Karpas-422 (cell line): ENCODE measurements around the gene CHD1. TPM values are rescaled to one million over a fixed set of nuclear protein-coding genes. Genes with fewer than 3 reads are reported as not detected.

Source experiments
- DNase-seq: peaks from one replicate; pipeline ENCODE4 v3.0.0-alpha.2; 2015
- H2AFZ ChIP-seq: fragments of 200-600 bp; sonication (generic); 2 replicates; pipeline ENCODE4 v1.6.1; 2014; ENCODE audit warnings: antibody characterized with exemption, low read length, mixed read lengths
- H3K27ac ChIP-seq: fragments of 200-600 bp; sonication (generic); 2 replicates; pipeline ENCODE4 v1.5.1; 2014; ENCODE audit warnings: mild to moderate bottlenecking, low read length, moderate library complexity
- H3K27me3 ChIP-seq: fragments of 200-600 bp; sonication (generic); 2 replicates; pipeline ENCODE4 v1.6.1; 2014; ENCODE audit warnings: low read length, mixed read lengths
- H3K36me3 ChIP-seq: fragments of 200-600 bp; sonication (generic); 2 replicates; pipeline ENCODE4 v1.6.1; 2014; ENCODE audit warnings: low read length, mixed read lengths; ENCODE audit not compliant: insufficient read depth
- H3K4me1 ChIP-seq: fragments of 200-600 bp; sonication (generic); 2 replicates; pipeline ENCODE4 v1.6.1; 2014; ENCODE audit warnings: mild to moderate bottlenecking, low read length, mixed read lengths
- H3K4me2 ChIP-seq: fragments of 200-600 bp; sonication (generic); 2 replicates; pipeline ENCODE4 v1.6.1; 2014; ENCODE audit warnings: low read length, low read depth, mild to moderate bottlenecking; ENCODE audit not compliant: poor library complexity, severe bottlenecking
- H3K4me3 ChIP-seq: fragments of 200-600 bp; sonication (generic); 2 replicates; pipeline ENCODE4 v1.5.1; 2014; ENCODE audit warnings: mild to moderate bottlenecking, antibody characterized with exemption, low read length, mixed read lengths
- H3K79me2 ChIP-seq: fragments of 200-600 bp; sonication (generic); 2 replicates; pipeline ENCODE4 v1.6.1; 2014; ENCODE audit warnings: mild to moderate bottlenecking, low read length, mixed read lengths
- H3K9ac ChIP-seq: fragments of 200-600 bp; sonication (generic); 2 replicates; pipeline ENCODE4 v1.6.0; 2014; ENCODE audit warnings: low read length
- H3K9me2 ChIP-seq: fragments of 200-600 bp; sonication (generic), shearing (Covaris generic); replicated peaks from 2 replicates; pipeline ENCODE4 v1.6.0; 2014; ENCODE audit warnings: mild to moderate bottlenecking, low read length, moderate library complexity; ENCODE audit not compliant: insufficient read depth
- H3K9me3 ChIP-seq: fragments of 300-700, 200-600 bp; sonication (generic); 2 replicates; pipeline ENCODE4 v1.6.1; 2014; ENCODE audit warnings: low read length, mixed read lengths
- H4K20me1 ChIP-seq: fragments of 200-600 bp; sonication (generic); 2 replicates; pipeline ENCODE4 v1.6.1; 2014; ENCODE audit warnings: mild to moderate bottlenecking, antibody characterized with exemption, low read length, low read depth; ENCODE audit not compliant: insufficient read depth
- total RNA-seq: library from RNA; depleted of rRNA; stranded (reverse); fragments of >200 nt; shearing (Covaris generic); gene quantifications from 2 replicates; pipeline ENCODE4 v1.2.3, GENCODE V29; 2014; ENCODE audit warnings: low replicate concordance

Gene CHD1
- total RNA-seq, 1 experiment from 2014 or later = 61.2 TPM

DNA sequence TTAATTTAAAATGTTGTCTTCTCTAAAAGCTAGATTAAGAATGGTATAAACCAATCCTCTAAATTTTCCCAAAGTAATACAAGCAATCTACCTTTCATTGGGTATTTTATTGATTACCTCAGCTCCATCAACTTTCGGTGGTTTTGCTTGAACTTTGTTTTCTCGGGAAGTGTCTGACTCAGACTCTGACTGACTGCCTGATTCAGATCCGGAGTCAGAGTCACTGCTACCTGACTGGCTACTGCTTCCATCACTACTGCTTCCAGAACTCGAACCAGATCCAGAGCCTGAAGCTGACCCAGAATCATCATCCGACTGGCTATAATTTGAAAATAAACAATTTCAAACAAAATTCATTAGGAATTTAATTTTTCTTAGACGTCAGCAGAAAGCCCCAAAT is 24.0 kb downstream of the CHD1 start:
- H3K79me2 ChIP-seq = peaks cover 76% of the 10 kb centered on the region

DNA sequence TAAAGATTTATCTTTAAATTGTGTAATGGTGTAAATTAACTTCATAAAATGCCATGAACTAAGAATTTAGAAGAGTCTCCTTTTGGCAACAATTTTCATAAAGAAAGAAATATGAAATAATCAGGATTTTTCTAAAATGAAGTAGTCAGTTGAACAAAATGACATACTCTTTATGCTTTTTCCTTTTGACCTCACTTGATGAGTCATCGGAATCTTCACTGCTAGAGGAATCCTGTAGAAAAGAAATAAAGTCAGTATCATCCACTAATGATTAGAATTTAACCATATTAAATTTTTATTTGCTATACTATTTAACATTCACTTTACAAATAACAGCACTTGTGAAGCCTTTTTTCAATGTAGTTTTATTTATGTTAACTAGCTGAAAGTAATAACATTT is 26.1 kb downstream of the CHD1 start:
- no peak for DNase-seq
- H3K36me3 ChIP-seq = peaks cover 59% of the 10 kb centered on the region
- peaks cover 58% of the 10 kb centered on the region for H3K79me2 ChIP-seq

More for the DNA sequence above, 24.0 kb downstream of the CHD1 start:
- H3K9me3 ChIP-seq = no peaks in the 10 kb centered on the region
- no peak overlapping the region for H3K9ac ChIP-seq
- no peaks in the 10 kb centered on the region for H3K9me2 ChIP-seq
- H3K27me3 ChIP-seq = no peaks in the 10 kb centered on the region
- H3K4me1 ChIP-seq = peaks cover 3% of the 10 kb centered on the region; the same call in 1 of the 2 replicates
- H4K20me1 ChIP-seq = peaks cover 9% of the 10 kb centered on the region; the same call in 1 of the 2 replicates
- DNase-seq = no peak
- no peak overlapping the region for H2AFZ ChIP-seq
- H3K4me2 ChIP-seq = no peak overlapping the region
- no peak overlapping the region for H3K4me3 ChIP-seq
- no peak overlapping the region for H3K27ac ChIP-seq
- H3K36me3 ChIP-seq = peaks cover 47% of the 10 kb centered on the region

DNA sequence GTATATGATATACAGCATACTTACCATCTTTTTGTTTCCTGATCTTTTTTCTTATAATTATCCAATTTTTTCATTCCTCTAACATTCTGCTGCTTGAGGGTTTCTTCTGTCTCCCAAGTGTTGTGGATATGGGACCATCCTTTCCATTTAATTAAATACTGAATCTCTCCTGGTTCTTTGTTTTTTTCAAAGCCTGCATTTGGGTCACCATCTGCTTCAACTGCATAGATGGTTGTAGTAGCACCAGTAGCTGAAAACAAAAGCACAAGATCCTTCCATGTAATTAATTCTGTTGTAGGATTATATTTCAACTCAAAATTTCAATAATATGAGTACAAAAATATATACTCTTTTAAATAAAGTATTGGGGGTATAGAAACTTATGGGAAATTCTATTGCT is 29.4 kb downstream of the CHD1 start:
- Histone ChIP-seq H3K9me3 (no peaks in the 10 kb centered on the region), H3K9ac (no peak overlapping the region), H3K79me2 (peaks cover 37% of the 10 kb centered on the region), H3K9me2 (no peaks in the 10 kb centered on the region), H3K27me3 (no peaks in the 10 kb centered on the region), H3K4me1 (no peaks in the 10 kb centered on the region), H3K27ac (no peak overlapping the region), H3K4me2 (no peak overlapping the region), H2AFZ (no peak overlapping the region), H3K36me3 (peaks cover 72% of the 10 kb centered on the region), H4K20me1 (0 out of 2 replicates have a peak, but pooled peaks cover 5% of the 10 kb centered on the region), H3K4me3 (no peak overlapping the region)
- no peak for DNase-seq

More for the DNA sequence above, 26.1 kb downstream of the CHD1 start:
- Histone ChIP-seq H4K20me1 (no peaks in the 10 kb centered on the region; the same call in 1 of the 2 replicates), H3K9me2 (no peaks in the 10 kb centered on the region), H3K4me3 (no peak overlapping the region), H3K27me3 (no peaks in the 10 kb centered on the region), H3K4me1 (no peaks in the 10 kb centered on the region), H2AFZ (no peak overlapping the region), H3K27ac (no peak overlapping the region), H3K4me2 (no peak overlapping the region), H3K9ac (no peak overlapping the region), H3K9me3 (no peaks in the 10 kb centered on the region)

DNA sequence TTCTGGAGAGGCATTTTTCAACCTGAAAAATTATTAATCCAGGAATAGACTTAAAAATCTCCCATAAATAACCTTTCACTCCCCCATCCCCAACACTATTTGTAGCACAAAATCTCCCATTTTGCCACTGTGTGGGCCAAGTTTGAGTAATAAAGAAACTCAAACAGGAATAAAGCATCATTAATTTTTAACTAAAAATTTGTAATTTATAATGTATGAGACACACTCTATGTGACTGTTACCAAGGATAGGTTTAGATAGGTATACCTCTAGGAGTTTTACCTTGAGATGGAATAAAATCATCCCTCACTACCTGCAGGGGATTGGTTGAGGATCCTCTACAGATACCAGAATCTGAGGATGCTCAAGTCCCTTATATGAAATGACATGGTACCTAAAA is 30.1 kb downstream of the CHD1 start:
- Histone ChIP-seq H3K9me3 (no peaks in the 10 kb centered on the region), H3K36me3 (peaks cover 71% of the 10 kb centered on the region), H3K9ac (no peak overlapping the region), H3K4me1 (no peaks in the 10 kb centered on the region), H2AFZ (no peak overlapping the region), H3K4me3 (no peak overlapping the region), H3K27me3 (no peaks in the 10 kb centered on the region), H3K27ac (no peak overlapping the region), H4K20me1 (peaks cover 5% of the 10 kb centered on the region; the same call in 1 of the 2 replicates), H3K79me2 (peaks cover 34% of the 10 kb centered on the region), H3K4me2 (no peak overlapping the region), H3K9me2 (no peaks in the 10 kb centered on the region)
- DNase-seq = no peak

DNA sequence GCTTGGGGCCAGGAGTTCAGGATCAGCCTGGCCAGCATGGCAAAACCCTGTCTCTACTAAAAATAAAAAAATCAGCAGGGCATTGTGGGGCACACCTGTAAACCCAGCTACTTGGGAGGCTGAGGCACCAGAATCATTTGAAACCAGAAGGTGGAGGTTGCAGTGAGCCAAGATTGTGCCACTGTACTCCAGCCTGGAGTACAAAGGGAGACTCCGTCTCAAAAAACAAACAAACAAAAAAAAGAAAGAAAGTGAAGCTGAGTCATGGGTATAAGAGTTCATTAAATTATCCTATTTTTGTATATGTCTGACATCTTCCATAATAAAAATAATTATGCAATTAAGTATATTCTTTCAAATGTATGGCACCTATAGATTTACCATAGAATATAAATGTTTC is 37.2 kb downstream of the CHD1 start:
- Histone ChIP-seq H3K4me2 (no peak overlapping the region), H3K36me3 (peaks cover 76% of the 10 kb centered on the region), H3K9me2 (no peaks in the 10 kb centered on the region), H3K27ac (no peak overlapping the region), H4K20me1 (peaks cover 5% of the 10 kb centered on the region; the same call in 1 of the 2 replicates), H3K9me3 (no peaks in the 10 kb centered on the region), H3K27me3 (no peaks in the 10 kb centered on the region), H3K79me2 (peaks cover 41% of the 10 kb centered on the region), H3K9ac (no peak overlapping the region), H3K4me1 (no peaks in the 10 kb centered on the region), H3K4me3 (no peak overlapping the region), H2AFZ (no peak overlapping the region)
- DNase-seq = no peak

DNA sequence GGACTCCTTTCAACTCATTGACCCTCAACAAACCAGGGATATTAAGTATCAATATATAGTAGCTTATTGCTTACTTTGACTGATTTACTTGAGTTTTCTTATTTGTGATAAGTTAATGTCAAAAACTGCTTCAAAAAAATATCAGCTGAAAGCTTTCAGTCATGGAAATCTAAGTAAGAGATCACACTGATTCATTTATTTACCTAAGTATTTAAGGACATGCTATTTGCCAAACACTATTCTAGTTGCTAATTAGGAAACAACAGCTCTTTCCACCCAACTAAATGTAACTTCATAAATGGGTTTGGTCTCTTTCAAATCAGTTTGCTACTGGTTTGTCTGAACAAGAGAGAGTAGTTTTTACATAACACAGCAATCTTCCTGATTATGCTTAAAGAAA is 48.2 kb downstream of the CHD1 start:
- Histone ChIP-seq H3K9me2 (no peaks in the 10 kb centered on the region), H3K9me3 (no peaks in the 10 kb centered on the region), H3K4me3 (no peak overlapping the region), H3K9ac (no peak overlapping the region), H3K27ac (no peak overlapping the region), H4K20me1 (no peaks in the 10 kb centered on the region), H3K4me2 (no peak overlapping the region), H3K36me3 (peaks cover 71% of the 10 kb centered on the region), H3K4me1 (no peaks in the 10 kb centered on the region), H3K79me2 (peaks cover 32% of the 10 kb centered on the region), H2AFZ (no peak overlapping the region), H3K27me3 (no peaks in the 10 kb centered on the region)
- DNase-seq = no peak

DNA sequence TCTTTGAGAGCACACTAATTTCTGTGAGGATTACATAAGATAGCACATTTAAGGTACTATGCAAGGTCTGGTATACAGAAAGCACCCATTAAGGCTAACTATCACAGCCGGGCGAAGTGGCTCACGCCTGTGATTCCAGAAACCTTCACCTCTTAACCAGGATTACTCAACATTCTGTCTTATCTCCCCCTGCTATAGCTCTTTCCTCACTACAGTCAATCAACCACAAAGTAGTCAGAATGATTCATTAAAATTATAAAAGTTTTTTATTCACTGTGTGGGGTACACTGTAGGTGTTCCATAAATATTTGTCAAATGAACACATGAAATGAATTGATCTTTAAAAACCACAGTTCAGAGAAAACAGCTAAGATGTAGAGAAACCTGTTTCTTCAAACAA is 48.7 kb downstream of the CHD1 start:
- no peak overlapping the region for H2AFZ ChIP-seq
- H3K4me3 ChIP-seq = no peak overlapping the region
- peaks cover 75% of the 10 kb centered on the region for H3K36me3 ChIP-seq
- H3K9me2 ChIP-seq = no peaks in the 10 kb centered on the region
- H4K20me1 ChIP-seq = no peaks in the 10 kb centered on the region
- peaks cover 32% of the 10 kb centered on the region for H3K79me2 ChIP-seq
- H3K27me3 ChIP-seq = no peaks in the 10 kb centered on the region
- H3K4me2 ChIP-seq = no peak overlapping the region
- no peak overlapping the region for H3K9ac ChIP-seq
- no peaks in the 10 kb centered on the region for H3K4me1 ChIP-seq
- DNase-seq = no peak
- no peaks in the 10 kb centered on the region for H3K9me3 ChIP-seq
- no peak overlapping the region for H3K27ac ChIP-seq

DNA sequence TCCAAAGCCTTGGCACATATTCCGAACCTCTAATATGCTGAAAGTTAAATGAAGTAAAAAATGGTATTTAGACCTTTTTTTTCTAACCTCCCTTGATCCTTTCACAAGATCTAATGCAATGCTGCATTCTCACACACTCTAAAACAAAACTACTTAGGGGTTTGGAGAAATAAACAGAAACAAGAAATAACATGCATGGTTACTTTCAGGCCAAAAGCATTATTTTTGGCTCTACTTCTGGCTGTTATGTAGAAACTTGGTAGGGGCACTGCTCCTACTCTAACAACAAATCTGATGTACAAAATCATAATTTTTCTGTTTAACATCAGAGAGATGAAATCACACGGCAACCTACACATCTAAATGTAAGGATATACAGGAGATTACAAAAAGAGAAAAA is 51.2 kb downstream of the CHD1 start:
- Histone ChIP-seq H4K20me1 (no peaks in the 10 kb centered on the region), H3K27me3 (no peaks in the 10 kb centered on the region), H3K9ac (no peak overlapping the region), H3K79me2 (peaks cover 32% of the 10 kb centered on the region), H2AFZ (no peak overlapping the region), H3K36me3 (peaks cover 91% of the 10 kb centered on the region), H3K4me3 (no peak overlapping the region), H3K4me2 (no peak overlapping the region), H3K9me2 (no peaks in the 10 kb centered on the region), H3K9me3 (no peaks in the 10 kb centered on the region), H3K4me1 (no peaks in the 10 kb centered on the region), H3K27ac (no peak overlapping the region)
- no peak for DNase-seq

DNA sequence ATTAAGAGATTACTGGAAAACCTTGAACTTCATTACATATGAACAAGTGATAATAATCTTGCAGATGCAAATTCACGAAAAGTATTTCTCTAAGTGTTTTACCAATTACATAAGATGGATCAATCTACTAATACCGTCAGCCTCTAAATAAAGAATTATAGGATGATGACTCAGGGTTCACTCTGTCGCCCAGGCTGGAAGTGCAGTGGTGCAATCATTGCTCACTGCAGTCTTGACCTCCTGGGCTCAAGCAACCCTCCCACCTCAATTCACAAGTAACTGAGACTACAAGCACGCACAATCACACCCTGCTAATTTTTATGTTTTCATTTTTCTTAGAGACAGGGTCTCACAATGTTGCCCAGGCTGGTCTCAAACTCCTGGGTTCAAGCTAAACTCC is 56.1 kb downstream of the CHD1 start:
- H4K20me1 ChIP-seq = no peaks in the 10 kb centered on the region
- H3K36me3 ChIP-seq = peaks cover 87% of the 10 kb centered on the region
- peaks cover 13% of the 10 kb centered on the region for H3K79me2 ChIP-seq

More for the DNA sequence above, 56.1 kb downstream of the CHD1 start:
- Histone ChIP-seq H3K4me1 (no peaks in the 10 kb centered on the region), H3K9me2 (no peaks in the 10 kb centered on the region), H3K27ac (no peak overlapping the region), H3K4me3 (no peak overlapping the region), H3K9me3 (no peaks in the 10 kb centered on the region), H3K9ac (no peak overlapping the region), H2AFZ (no peak overlapping the region), H3K27me3 (no peaks in the 10 kb centered on the region), H3K4me2 (no peak overlapping the region)
- DNase-seq = no peak
